SKM-1 treated with dmso at 0.1 percent for 144 hours (cell line): ENCODE data around the gene B3GALT6.

Experiments
- DNase-seq: peaks from one replicate; lab custom pipeline; 2025; ENCODE audit not compliant: unreplicated experiment; lab: John Stamatoyannopoulos, UW

Gene B3GALT6

GRCh38 chr1:1259951-1260600 lies 28.0 kb downstream of the B3GALT6 start:
- no peak for DNase-seq

GRCh38 chr1:1260843-1261560 lies 29.0 kb downstream of the B3GALT6 start:
- no peak for DNase-seq

DNA sequence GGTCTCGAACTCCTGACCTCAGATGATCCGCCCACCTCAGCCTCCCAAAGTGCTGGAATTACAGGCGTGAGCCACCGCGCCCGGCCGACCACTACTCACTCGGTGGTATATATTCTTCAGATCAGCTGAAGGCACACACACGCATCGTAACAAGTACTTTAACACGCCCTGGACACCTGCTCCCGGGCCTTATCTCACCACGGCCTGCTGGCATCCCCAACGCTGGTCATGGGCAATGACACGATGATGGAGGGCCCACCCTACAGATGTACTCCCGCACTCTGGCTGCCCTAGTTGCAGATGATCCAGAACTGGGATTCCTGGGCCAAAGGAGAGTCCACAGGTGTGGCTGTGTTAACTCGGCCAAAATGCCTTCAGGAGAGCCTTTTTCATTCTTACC lies 30.0 kb downstream of the B3GALT6 start:
- no peak for DNase-seq

DNA sequence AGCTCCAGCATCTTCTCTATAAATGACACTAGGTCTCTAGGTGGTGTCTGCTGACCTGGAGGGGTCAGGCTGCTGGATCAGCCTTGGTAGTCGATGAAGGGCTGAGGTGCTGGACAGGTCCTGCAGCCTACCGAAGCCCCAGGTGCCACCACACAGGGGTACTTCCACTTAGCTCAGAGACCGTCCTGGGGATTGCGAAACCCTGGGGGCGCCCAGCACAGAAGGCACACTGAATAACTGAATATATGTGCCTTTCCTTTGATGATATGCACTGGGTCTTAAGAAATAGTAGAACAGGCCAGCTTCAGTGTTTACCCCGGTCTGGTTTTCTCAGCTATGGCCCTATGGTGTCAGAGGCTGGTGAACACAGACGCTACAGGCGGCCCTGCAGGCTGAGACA lies 30.7 kb downstream of the B3GALT6 start:
- no peak for DNase-seq

DNA sequence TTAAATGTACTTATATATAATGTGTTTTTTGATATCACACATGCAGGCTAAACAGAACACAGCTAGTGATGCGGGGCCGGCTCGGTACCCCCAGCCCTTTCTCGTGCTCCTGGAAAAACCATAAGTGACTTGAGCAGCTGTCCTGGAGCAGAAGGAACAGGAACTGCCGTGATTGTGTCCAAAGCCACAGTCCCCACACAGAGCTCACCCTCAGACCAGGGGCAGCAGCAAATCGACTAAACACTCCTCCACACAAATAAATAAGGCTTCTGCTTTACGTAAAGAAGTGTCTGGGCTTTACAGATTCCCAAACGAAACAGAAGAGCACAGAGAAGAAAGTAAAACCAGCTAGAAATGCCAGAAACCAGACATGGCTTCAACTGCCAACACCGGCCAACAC lies 32.0 kb downstream of the B3GALT6 start:
- DNase-seq: no peak

DNA sequence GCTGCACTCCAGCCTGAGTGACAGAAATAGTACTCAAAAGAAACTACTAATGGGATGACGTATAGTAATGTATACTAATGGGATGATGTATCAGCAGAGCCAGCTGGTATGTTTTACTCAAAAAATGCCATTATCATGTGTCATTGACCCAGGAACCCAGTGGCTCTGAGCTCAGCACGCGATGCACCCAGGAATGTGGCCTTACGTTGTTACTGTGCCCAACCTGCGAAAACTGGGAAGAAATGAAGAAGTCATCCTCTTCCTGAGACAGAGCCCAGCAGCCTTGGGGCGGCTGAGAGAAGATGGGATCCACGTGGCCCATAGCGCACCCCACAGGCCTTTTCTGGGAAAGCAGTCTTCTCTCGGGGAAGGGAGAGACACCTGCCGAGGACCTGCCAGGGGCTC lies 32.8 kb downstream of the B3GALT6 start:
- DNase-seq: no peak

DNA sequence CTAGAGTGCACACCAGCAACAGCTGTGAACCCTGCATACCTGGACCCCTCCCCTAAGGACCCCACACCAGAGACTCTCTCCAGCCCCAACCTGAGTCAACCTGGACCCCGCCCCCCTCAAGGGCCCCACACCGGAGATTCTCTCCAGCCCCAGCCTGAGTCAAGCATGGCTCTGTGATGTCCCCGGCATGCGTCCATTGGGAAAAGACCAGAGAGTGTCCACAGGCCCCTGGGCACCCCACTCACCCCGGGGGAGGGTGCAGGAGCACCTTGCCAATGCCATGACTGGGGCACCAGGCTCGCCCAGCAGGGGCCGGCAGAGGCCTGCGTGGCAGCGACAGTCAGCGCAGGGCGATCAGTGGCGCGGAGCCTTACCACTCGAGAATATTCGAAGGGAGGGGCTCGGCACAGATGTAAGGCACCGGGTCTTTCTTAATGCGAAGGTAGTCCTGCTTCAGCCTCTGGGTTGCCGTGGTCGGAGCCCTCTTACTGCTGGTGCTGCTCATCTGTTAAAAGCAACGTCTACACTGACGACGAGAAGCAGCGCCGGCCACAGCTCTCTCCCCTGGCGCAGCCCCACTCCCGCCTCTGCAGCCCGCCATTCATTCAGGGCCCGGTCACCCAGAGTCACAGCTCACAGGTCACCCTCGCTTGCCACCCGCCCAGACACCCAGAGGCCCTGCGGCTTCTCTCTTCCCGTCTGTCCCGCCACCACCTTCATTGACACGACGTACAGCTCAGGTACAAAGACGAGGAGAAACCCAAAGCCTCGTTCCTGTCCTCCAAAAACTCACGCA lies 35.6 kb downstream of the B3GALT6 start:
- DNase-seq: no peak

DNA sequence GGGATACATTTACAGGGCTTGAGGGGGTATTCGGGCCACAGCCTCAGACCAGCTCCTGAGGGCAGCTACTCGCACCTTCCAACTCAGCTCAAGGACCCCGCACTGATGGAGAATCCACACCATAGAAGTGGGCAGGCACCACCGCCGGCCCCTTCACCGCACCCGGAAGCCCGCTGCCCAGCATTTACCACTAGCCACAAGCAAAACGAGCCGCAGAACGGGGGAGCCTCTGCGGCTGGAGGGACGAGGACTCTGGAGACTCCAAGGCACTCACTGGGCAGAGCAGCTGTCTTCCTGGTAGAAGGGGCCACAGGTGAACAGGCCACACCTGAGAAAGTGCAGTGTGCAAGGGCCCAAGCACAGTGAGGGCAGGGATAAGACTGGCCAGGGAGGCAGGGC lies 36.2 kb downstream of the B3GALT6 start:
- DNase-seq: no peak

- no peak for DNase-seq
Measured at GRCh38 chr1:1270813-1271212, 38.8 kb downstream of the B3GALT6 start.

DNA sequence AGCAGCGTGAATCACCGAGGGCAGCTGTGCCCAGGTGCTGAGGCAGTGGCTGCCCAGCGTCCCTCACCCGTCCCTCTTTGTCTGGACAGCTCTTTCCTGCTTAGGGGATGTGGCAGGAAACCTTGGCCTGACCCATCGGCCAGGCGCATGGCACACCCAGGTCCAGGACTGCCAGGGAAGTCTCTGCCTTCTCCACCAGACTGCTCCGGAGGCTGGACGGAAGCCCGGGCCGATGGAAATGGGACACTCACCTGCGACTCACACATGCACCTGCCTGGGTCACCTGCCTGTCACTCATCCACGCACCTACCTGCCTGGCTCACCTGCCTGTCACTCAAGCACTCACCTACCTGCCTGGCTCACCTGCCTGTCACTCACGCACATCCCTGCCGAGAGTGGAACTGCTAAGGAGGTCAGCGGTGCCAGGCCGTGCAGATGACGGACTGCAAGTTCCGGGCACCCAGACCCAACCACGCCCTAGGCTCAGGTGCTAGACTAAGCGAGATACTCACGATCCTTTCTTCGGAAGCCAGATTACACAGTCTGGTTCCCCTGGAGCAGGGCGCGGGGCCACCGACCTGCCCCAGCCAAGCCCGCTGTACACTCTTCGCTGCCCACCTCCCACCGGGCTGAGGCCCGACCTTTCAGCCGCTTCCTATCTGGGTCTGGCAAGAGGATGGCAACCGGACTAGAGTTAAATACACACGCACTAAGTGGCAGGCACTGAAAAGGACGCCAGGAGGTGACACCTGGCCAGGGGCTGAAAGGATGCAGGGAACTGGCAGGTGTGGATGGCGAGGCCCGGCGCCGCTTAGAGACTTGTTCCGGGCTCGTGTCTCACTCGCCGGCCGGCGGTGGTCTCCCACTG lies 40.5 kb downstream of the B3GALT6 start:
- DNase-seq: no peak

- no peak for DNase-seq
Measured at GRCh38 chr1:1273209-1273511, 41.1 kb downstream of the B3GALT6 start.

DNA sequence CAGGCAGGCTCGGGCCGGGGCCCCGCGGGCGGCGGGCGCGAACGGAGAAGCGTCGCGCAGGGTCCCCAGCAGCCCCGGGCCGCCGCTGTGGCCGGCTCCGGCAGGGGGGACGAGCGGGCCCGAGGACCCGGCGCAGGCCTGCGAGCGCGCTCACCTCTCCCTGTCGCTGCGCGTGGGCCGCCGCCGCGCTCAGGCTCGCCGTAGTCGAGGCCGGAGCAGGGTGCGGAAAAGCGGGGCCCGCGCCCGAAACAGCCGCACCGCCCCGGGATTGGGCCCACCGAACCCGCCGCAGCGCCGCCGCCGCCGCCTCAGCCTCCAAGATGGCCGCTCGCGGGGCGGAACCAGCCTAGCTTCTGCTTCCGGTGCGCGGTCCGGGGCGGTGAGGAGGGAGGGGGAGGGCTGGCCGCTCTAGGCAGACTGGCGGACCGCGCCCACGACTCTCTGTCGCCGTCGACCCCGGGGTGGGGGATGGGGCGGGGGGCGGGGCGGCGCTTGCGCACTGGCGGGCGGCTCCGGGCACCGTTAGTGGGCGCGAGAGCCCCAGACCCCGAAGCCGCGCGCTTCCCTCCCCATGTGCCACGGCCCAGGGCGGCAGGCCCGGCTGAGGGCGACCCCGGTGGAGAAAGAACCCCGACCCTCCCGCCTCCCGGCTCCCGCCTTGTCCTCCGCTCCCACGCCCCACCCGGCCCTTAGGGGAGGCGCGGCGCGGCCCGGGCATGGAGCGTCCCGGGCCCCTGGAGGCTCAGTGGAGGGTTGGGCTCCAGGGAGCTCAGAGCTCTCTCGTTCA lies 41.7 kb downstream of the B3GALT6 start, which contains the start of gene UBE2J2:
Gene UBE2J2 (minus strand): TSS at position 343 of the 787 bp plus-strand sequence. CDS start 5,862 bp downstream, outside the sequence.
- peak; percentile 86 for DNase-seq

GRCh38 chr1:1274299-1274930 lies 42.4 kb downstream of the B3GALT6 start:
- no peak for DNase-seq

DNA sequence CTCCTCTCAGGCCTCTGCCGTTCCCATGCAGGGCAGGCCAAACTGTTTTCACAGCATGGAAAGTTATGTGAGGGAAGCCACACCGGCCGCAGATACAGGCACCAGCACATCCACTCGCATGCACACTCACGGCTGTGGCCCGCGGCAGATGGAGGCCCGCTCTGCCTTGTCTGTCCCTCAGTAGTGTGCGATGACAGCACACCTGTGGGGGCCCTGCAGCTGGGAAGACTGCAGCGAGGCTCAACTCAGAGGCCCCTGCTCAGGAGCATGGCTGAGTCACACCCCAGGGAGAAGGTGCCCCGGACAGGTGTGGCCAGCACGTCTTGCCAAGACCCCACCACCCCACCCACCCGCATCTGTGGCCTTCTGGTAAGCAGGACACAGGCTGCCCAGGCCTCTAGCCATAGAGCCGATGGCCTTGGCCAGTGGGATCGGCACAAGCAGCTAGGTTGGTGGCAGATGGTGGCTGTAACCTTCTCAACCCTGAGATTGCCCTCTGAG lies 42.9 kb downstream of the B3GALT6 start:
- no peak for DNase-seq

GRCh38 chr1:1275836-1276235 lies 43.8 kb downstream of the B3GALT6 start:
- DNase-seq: no peak

DNA sequence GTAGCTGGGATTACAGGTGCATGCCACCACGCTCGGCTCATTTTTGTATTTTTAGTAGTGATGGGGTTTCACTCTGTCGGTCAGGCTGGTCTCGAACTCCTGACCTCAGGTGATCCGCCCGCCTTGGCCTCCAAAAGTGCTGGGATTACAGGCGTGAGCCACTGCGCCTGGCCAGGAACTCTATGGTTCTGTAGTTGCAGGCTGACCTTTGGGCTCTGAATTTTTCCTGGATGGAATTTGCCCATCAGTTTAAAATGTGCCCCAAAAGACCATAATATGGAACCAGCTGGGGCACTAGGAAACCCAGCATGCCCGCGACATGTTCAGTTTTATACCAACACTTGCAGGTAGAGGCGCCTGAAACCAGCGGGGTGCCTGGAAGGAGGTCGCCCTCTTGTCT lies 46.6 kb downstream of the B3GALT6 start:
- no peak for DNase-seq

- DNase-seq: no peak
Measured at GRCh38 chr1:1279028-1279427, 47.0 kb downstream of the B3GALT6 start.

- DNase-seq: no peak
Measured at GRCh38 chr1:1280782-1281481, 48.9 kb downstream of the B3GALT6 start.
